Vagina (tissue), 2 donors: ENCODE measurements around the gene ACRBP.

Experiments used
- CTCF ChIP-seq, 3 experiments: fragments of 450-650 bp in 2 of 3; fragments of 200-600 bp in 1 of 3; sonication (generic) in 1 of 3; IDR thresholded peaks; one replicate each; pipeline ENCODE4 v1.5.1; 2017 to 2019; ENCODE audit warnings: antibody characterized with exemption in 3 of 3, mild to moderate bottlenecking in 2 of 3, moderate library complexity in 2 of 3
- POLR2A ChIP-seq, 2 donors: fragments of 450-650 bp; IDR thresholded peaks; one replicate each; pipeline ENCODE4 v1.6.1; 2017; ENCODE audit warnings: antibody characterized with exemption in 2 of 2, mild to moderate bottlenecking in 2 of 2, moderate library complexity in 2 of 2
- POLR2AphosphoS5 ChIP-seq, 2 donors: sonication (generic); formaldehyde crosslinking; IDR thresholded peaks; one replicate each; pipeline ENCODE4 v1.9.0; 2017; ENCODE audit warnings: antibody characterized with exemption in 2 of 2, mild to moderate bottlenecking in 2 of 2, low read depth in 1 of 2; ENCODE audit not compliant: insufficient read depth in 1 of 2

- TF ChIP-seq CTCF (IDR thresholded peaks at IDR 0.05) (no peak), POLR2AphosphoS5 (IDR thresholded peaks at IDR 0.05; ENCODE audit: insufficient read depth in 1 of 2, low read depth in 1 of 2) (no peak), POLR2A (IDR thresholded peaks at IDR 0.05) (no peak)
Measured at GRCh38 chr12:6635375-6635855, 11.8 kb downstream of the ACRBP start.
